Activated CD4-positive, alpha-beta memory T cell treated with anti-CD3 and anti-CD28 coated beads, Interleukin-2, amount 10 ng/mL, durations not matched to agents 7 days and 5 days (primary cell): Measurements from ENCODE around the gene DEAF1. TPM values are rescaled to one million over a fixed set of nuclear protein-coding genes. Genes with fewer than 3 reads are reported as not detected.
A peak's percentile ranks its signal among the peaks of the same experiment; 100 is the strongest.

Experiments used
- CTCF ChIA-PET: fragments of 350-600 bp; sonication (Branson Sonifier 250); formaldehyde crosslinking; loops from one replicate; lab custom pipeline; 2021; ENCODE audit warnings: antibody characterized with exemption, inconsistent platforms; lab: Charles Lee
- POLR2A ChIA-PET: fragments of 350-600 bp; sonication (Branson Sonifier 250); formaldehyde crosslinking; loops from one replicate; lab custom pipeline; 2021; ENCODE audit warnings: antibody characterized with exemption; lab: Charles Lee
- DNase-seq: peaks from one replicate; pipeline ENCODE4 v3.0.0-alpha.2; 2020
- H3K27ac Mint-ChIP-seq: one replicate; pipeline ENCODE4 v1.8.0; 2021; ENCODE audit warnings: mild to moderate bottlenecking, mixed read lengths
- H3K27me3 Mint-ChIP-seq: one replicate; pipeline ENCODE4 v1.8.0; 2021; ENCODE audit warnings: mixed read lengths
- H3K36me3 Mint-ChIP-seq: one replicate; pipeline ENCODE4 v1.8.0; 2021; ENCODE audit warnings: low read depth, mixed read lengths
- H3K4me1 Mint-ChIP-seq: one replicate; pipeline ENCODE4 v1.8.0; 2021; ENCODE audit warnings: mixed read lengths
- H3K4me3 Mint-ChIP-seq: one replicate; pipeline ENCODE4 v1.8.0; 2021; ENCODE audit warnings: mild to moderate bottlenecking, mixed read lengths
- H3K9me3 Mint-ChIP-seq: one replicate; pipeline ENCODE4 v1.8.0; 2021; ENCODE audit warnings: mixed read lengths
- total RNA-seq, 2 experiments: library from RNA; stranded (reverse); gene quantifications; one replicate each; pipeline ENCODE4 v1.2.3, GENCODE V29; 2021

Gene DEAF1
- total RNA-seq, 2 experiments from 2014 or later, result 33.0 to 34.2 TPM

GRCh38 chr11:720017-720641 is 25.1 kb upstream of the DEAF1 start:
- no peaks in the 10 kb centered on the region for H3K9me3 Mint-ChIP-seq
- CTCF ChIA-PET, result interaction anchor here (0.6 to 0.8 kb wide), 2 partner anchors 24 to 200 kb away, joined by 3 read pairs; no protein-coding TSS in a partner anchor
- peaks cover 20% of the 10 kb centered on the region for H3K4me1 Mint-ChIP-seq
- H3K27ac Mint-ChIP-seq, result no peak overlapping the region
- POLR2A ChIA-PET, result interaction anchor here (0.9 to 3.2 kb wide), 2 partner anchors 24 to 213 kb away, joined by 3 to 22 read pairs; partner anchors contain the start of genes DEAF1, RNH1 and TMEM80
- DNase-seq, result no peak
- H3K36me3 Mint-ChIP-seq, result no peaks in the 10 kb centered on the region
- no peak overlapping the region for H3K4me3 Mint-ChIP-seq
- H3K27me3 Mint-ChIP-seq, result peaks cover 34% of the 10 kb centered on the region

GRCh38 chr11:719214-720016 is 24.4 kb upstream of the DEAF1 start:
- Mint-ChIP-seq H3K4me3 (peak overlapping the region; percentile 30), H3K4me1 (peaks cover 17% of the 10 kb centered on the region), H3K27me3 (peaks cover 35% of the 10 kb centered on the region), H3K36me3 (no peaks in the 10 kb centered on the region), H3K9me3 (no peaks in the 10 kb centered on the region), H3K27ac (no peak overlapping the region)
- ChIA-PET CTCF (no interaction called here), POLR2A (interaction anchor here (0.9 kb wide), 1 partner anchor 212 kb away, joined by 3 read pairs; the partner anchor contains the start of gene RNH1)
- no peak for DNase-seq

- peaks cover 14% of the 10 kb centered on the region for H3K27me3 Mint-ChIP-seq
- no peaks in the 10 kb centered on the region for H3K36me3 Mint-ChIP-seq
- ChIA-PET CTCF (no interaction called here), POLR2A (no interaction called here)
- no peak for DNase-seq
- no peak overlapping the region for H3K27ac Mint-ChIP-seq
- peaks cover 7% of the 10 kb centered on the region for H3K4me1 Mint-ChIP-seq
- H3K4me3 Mint-ChIP-seq, result no peak overlapping the region
- H3K9me3 Mint-ChIP-seq, result no peaks in the 10 kb centered on the region
These were observed 19.4 kb upstream of the DEAF1 start for GRCh38 chr11:714436-714835.

- peaks cover 9% of the 10 kb centered on the region for H3K4me1 Mint-ChIP-seq
- DNase-seq, result no peak
- H3K27ac Mint-ChIP-seq, result no peak overlapping the region
- no peaks in the 10 kb centered on the region for H3K9me3 Mint-ChIP-seq
- H3K27me3 Mint-ChIP-seq, result peaks cover 11% of the 10 kb centered on the region
- CTCF ChIA-PET, result no interaction called here
- POLR2A ChIA-PET, result no interaction called here
- no peaks in the 10 kb centered on the region for H3K36me3 Mint-ChIP-seq
- no peak overlapping the region for H3K4me3 Mint-ChIP-seq
These were observed 14.3 kb upstream of the DEAF1 start for GRCh38 chr11:709109-709997.

- no peaks in the 10 kb centered on the region for H3K36me3 Mint-ChIP-seq
- DNase-seq, result no peak
- H3K9me3 Mint-ChIP-seq, result no peaks in the 10 kb centered on the region
- peaks cover 9% of the 10 kb centered on the region for H3K4me1 Mint-ChIP-seq
- peaks cover 11% of the 10 kb centered on the region for H3K27me3 Mint-ChIP-seq
- H3K4me3 Mint-ChIP-seq, result no peak overlapping the region
- no peak overlapping the region for H3K27ac Mint-ChIP-seq
- POLR2A ChIA-PET, result no interaction called here
- CTCF ChIA-PET, result no interaction called here
These were observed 13.5 kb upstream of the DEAF1 start for GRCh38 chr11:708511-708910.

- H3K4me3 Mint-ChIP-seq, result no peak overlapping the region
- H3K36me3 Mint-ChIP-seq, result no peaks in the 10 kb centered on the region
- H3K9me3 Mint-ChIP-seq, result no peaks in the 10 kb centered on the region
- no peak for DNase-seq
- H3K4me1 Mint-ChIP-seq, result peaks cover 9% of the 10 kb centered on the region
- CTCF ChIA-PET, result no interaction called here
- no peak overlapping the region for H3K27ac Mint-ChIP-seq
- peaks cover 11% of the 10 kb centered on the region for H3K27me3 Mint-ChIP-seq
- POLR2A ChIA-PET, result no interaction called here
These were observed 12.9 kb upstream of the DEAF1 start for GRCh38 chr11:707817-708420.

- CTCF ChIA-PET, result interaction anchor here (0.6 to 0.8 kb wide), 2 partner anchors 11 to 54 kb away, joined by 3 to 4 read pairs; no protein-coding TSS in a partner anchor
- H3K4me3 Mint-ChIP-seq, result no peak overlapping the region
These were observed 12.2 kb upstream of the DEAF1 start for GRCh38 chr11:706957-707816.

GRCh38 chr11:706439-706956 is 11.5 kb upstream of the DEAF1 start:
- peaks cover 3% of the 10 kb centered on the region for H3K36me3 Mint-ChIP-seq
- peaks cover 11% of the 10 kb centered on the region for H3K27me3 Mint-ChIP-seq
- ChIA-PET POLR2A (interaction anchor here (0.8 kb wide), 1 partner anchor 9 kb away, joined by 3 read pairs; no protein-coding TSS in a partner anchor), CTCF (interaction anchor here (0.6 to 0.8 kb wide), 2 partner anchors 10 to 55 kb away, joined by 3 to 4 read pairs; no protein-coding TSS in a partner anchor)
- no peaks in the 10 kb centered on the region for H3K9me3 Mint-ChIP-seq
- no peak overlapping the region for H3K4me3 Mint-ChIP-seq
- H3K4me1 Mint-ChIP-seq, result peaks cover 9% of the 10 kb centered on the region
- no peak overlapping the region for H3K27ac Mint-ChIP-seq
- DNase-seq, result no peak

More at GRCh38 chr11:706957-707816, 12.2 kb upstream of the DEAF1 start:
- POLR2A ChIA-PET, result no interaction called here
- no peak for DNase-seq
- Mint-ChIP-seq H3K27ac (no peak overlapping the region), H3K27me3 (peaks cover 11% of the 10 kb centered on the region), H3K36me3 (no peaks in the 10 kb centered on the region), H3K4me1 (peaks cover 9% of the 10 kb centered on the region), H3K9me3 (no peaks in the 10 kb centered on the region)

- POLR2A ChIA-PET, result interaction anchor here (0.8 kb wide), 1 partner anchor 9 kb away, joined by 3 read pairs; no protein-coding TSS in a partner anchor
- CTCF ChIA-PET, result no interaction called here
- no peak for DNase-seq
- H3K27me3 Mint-ChIP-seq, result peaks cover 11% of the 10 kb centered on the region
- peaks cover 3% of the 10 kb centered on the region for H3K36me3 Mint-ChIP-seq
- no peak within 1 kb of the TSS for H3K27ac Mint-ChIP-seq
- H3K4me3 Mint-ChIP-seq, result no peak within 1 kb of the TSS
- no peaks in the 10 kb centered on the region for H3K9me3 Mint-ChIP-seq
- H3K4me1 Mint-ChIP-seq, result peaks cover 5% of the 10 kb centered on the region
These were observed 10.8 kb upstream of the DEAF1 start, which contains the start of gene EPS8L2 for GRCh38 chr11:705646-706438. TSS of gene EPS8L2 (plus strand) at chr11:706231. CDS start at chr11:709408, 3,177 bp downstream.

GRCh38 chr11:704781-705645 is 10.0 kb upstream of the DEAF1 start:
- Mint-ChIP-seq H3K27ac (no peak overlapping the region), H3K4me1 (peaks cover 5% of the 10 kb centered on the region), H3K36me3 (peaks cover 7% of the 10 kb centered on the region), H3K4me3 (no peak overlapping the region), H3K9me3 (no peaks in the 10 kb centered on the region), H3K27me3 (peaks cover 11% of the 10 kb centered on the region)
- POLR2A ChIA-PET, result interaction anchor here (0.8 kb wide), 1 partner anchor 9 kb away, joined by 4 read pairs; the partner anchor contains the start of gene TMEM80
- CTCF ChIA-PET, result interaction anchor here (1.8 kb wide), 1 partner anchor 21 kb away, joined by 7 read pairs; no protein-coding TSS in a partner anchor
- DNase-seq, result no peak
